ENCODE results near the gene CTNNA3.

DNA sequence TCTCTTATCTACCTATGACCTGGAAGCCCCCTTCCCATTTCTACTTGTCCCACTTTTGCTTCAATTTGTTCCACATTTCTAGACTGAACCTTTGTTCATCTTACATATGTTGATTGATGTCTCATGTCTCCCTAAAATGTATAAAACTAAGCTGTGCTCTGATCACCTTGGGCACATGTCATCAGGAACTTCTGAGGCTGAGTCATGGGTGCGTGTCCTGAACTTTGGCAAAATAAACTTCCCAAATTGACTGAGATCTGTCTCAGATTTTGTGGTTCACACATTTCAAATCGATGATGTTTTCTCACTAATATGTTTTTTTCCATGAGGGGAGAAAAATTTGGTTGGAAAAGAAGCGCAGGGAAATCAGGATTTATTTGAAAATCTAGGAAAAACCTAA lies 1176.4 kb downstream of the CTNNA3 start:
- TF ChIP-seq, protein P1, sequence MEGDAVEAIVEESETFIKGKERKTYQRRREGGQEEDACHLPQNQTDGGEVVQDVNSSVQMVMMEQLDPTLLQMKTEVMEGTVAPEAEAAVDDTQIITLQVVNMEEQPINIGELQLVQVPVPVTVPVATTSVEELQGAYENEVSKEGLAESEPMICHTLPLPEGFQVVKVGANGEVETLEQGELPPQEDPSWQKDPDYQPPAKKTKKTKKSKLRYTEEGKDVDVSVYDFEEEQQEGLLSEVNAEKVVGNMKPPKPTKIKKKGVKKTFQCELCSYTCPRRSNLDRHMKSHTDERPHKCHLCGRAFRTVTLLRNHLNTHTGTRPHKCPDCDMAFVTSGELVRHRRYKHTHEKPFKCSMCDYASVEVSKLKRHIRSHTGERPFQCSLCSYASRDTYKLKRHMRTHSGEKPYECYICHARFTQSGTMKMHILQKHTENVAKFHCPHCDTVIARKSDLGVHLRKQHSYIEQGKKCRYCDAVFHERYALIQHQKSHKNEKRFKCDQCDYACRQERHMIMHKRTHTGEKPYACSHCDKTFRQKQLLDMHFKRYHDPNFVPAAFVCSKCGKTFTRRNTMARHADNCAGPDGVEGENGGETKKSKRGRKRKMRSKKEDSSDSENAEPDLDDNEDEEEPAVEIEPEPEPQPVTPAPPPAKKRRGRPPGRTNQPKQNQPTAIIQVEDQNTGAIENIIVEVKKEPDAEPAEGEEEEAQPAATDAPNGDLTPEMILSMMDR (IDR thresholded peaks at IDR 0.05) = no peak
- no peak for TF ChIP-seq POLR2A (IDR thresholded peaks at IDR 0.05)

All from right lobe of liver (tissue), 4 donors.